Suprapubic skin (tissue), 4 donors: ENCODE results near the gene RABEP1. TPM values are rescaled to one million over a fixed set of nuclear protein-coding genes. Genes with fewer than 3 reads are reported as not detected.

Experiments used
- DNase-seq, 2 donors: peaks; one replicate each; pipeline ENCODE4 v3.0.0-alpha.2; 2019; ENCODE audit warnings: low spot score in 2 of 2
- H3K27ac ChIP-seq: fragments of 200-600 bp; sonication (generic); one replicate; pipeline ENCODE4 v1.5.1; 2019
- H3K27me3 ChIP-seq: fragments of 200-600 bp; sonication (generic); one replicate; pipeline ENCODE4 v1.5.1; 2019
- H3K36me3 ChIP-seq: fragments of 200-600 bp; sonication (generic); one replicate; pipeline ENCODE4 v1.5.1; 2019
- H3K4me1 ChIP-seq: fragments of 200-600 bp; sonication (generic); one replicate; pipeline ENCODE4 v1.5.1; 2019
- H3K4me3 ChIP-seq: fragments of 200-600 bp; sonication (generic); one replicate; pipeline ENCODE4 v1.5.1; 2019; ENCODE audit warnings: mild to moderate bottlenecking
- H3K9me3 ChIP-seq: fragments of 200-600 bp; sonication (generic); one replicate; pipeline ENCODE4 v1.5.1; 2019
- CTCF ChIP-seq, 2 donors: fragments of 200-600 bp in 1 of 2; fragments of 450-650 bp in 1 of 2; sonication (generic) in 1 of 2; IDR thresholded peaks; one replicate each; pipeline ENCODE4 v1.5.1; 2016 to 2019; ENCODE audit warnings: antibody characterized with exemption in 2 of 2, mild to moderate bottlenecking in 1 of 2, moderate library complexity in 1 of 2
- EP300 ChIP-seq: sonication (generic); formaldehyde crosslinking; IDR thresholded peaks from one replicate; pipeline ENCODE4 v1.6.1; 2017; ENCODE audit warnings: antibody characterized with exemption
- POLR2A ChIP-seq, 2 donors: fragments of 450-650 bp; IDR thresholded peaks; one replicate each; pipeline ENCODE4 v1.6.1; 2017; ENCODE audit warnings: antibody characterized with exemption in 2 of 2, mild to moderate bottlenecking in 2 of 2, moderate library complexity in 2 of 2
- POLR2AphosphoS5 ChIP-seq, 3 donors: sonication (generic); formaldehyde crosslinking; IDR thresholded peaks; one replicate each; pipeline ENCODE4 v1.6.1; 2017; ENCODE audit warnings: antibody characterized with exemption in 3 of 3
- WGBS: methylation state at CpG from one replicate; pipeline ENCODE4 v1.1.5; 2018; 5-methylcytosine and 5-hydroxymethylcytosine counted together
- total RNA-seq, 4 donors: library from RNA; depleted of rRNA; stranded (reverse); fragments of >200 nt; gene quantifications; one replicate each; pipeline ENCODE4 v1.1.0, GENCODE V29; 2016

Gene RABEP1
- total RNA-seq, 4 donors from 2014 or later, result 19.2 to 46.4 (median 25.0) TPM

DNA sequence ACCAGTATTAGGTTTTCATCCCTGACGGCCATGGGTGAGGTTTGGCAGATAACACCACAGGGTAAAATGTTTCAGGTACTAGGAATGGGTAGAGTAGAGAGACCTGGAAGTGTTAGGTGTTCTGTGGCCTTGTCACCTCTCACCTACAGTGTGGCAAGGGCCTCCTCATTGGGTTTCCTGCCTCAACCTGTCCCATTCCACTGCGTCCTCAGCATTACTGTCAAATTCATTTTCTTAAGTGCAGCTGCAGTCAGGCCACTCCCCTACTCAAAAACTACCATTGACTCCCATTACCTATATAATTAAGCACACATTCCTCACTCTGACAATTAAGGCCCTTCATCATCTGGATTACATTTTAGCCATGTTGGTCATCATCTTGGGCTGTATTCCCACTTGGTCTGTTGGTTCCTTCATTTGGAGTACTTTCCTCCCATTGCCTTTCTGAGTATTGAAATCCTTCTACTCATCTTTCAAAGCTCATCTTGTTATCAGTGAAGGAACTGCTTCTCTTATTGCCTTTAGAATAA is 72.9 kb downstream of the RABEP1 start:
- TF ChIP-seq POLR2AphosphoS5 (IDR thresholded peaks at IDR 0.05) (no peak), EP300 (no peak), POLR2A (IDR thresholded peaks at IDR 0.05) (no peak), CTCF (IDR thresholded peaks at IDR 0.05) (no peak)
- Histone ChIP-seq H3K9me3 (no peaks in the 10 kb centered on the region), H3K4me3 (no peak overlapping the region), H3K36me3 (peaks cover 93% of the 10 kb centered on the region), H3K4me1 (peaks cover 7% of the 10 kb centered on the region), H3K27me3 (no peaks in the 10 kb centered on the region), H3K27ac (no peak overlapping the region)
- WGBS, result 73% methylated on average over 2 of the region's 2 CpGs
- no peak for DNase-seq

GRCh38 chr17:5355421-5356129 is 73.5 kb downstream of the RABEP1 start:
- WGBS, result 68% methylated on average over 3 of the region's 3 CpGs
- Histone ChIP-seq H3K36me3 (peaks cover 95% of the 10 kb centered on the region), H3K9me3 (no peaks in the 10 kb centered on the region), H3K27ac (no peak overlapping the region), H3K4me1 (peaks cover 7% of the 10 kb centered on the region), H3K27me3 (no peaks in the 10 kb centered on the region), H3K4me3 (no peak overlapping the region)
- DNase-seq, result no peak
- no peak for TF ChIP-seq POLR2A (IDR thresholded peaks at IDR 0.05)
- no peak for TF ChIP-seq CTCF (IDR thresholded peaks at IDR 0.05)
- TF ChIP-seq EP300, result no peak
- TF ChIP-seq POLR2AphosphoS5 (IDR thresholded peaks at IDR 0.05), result no peak

DNA sequence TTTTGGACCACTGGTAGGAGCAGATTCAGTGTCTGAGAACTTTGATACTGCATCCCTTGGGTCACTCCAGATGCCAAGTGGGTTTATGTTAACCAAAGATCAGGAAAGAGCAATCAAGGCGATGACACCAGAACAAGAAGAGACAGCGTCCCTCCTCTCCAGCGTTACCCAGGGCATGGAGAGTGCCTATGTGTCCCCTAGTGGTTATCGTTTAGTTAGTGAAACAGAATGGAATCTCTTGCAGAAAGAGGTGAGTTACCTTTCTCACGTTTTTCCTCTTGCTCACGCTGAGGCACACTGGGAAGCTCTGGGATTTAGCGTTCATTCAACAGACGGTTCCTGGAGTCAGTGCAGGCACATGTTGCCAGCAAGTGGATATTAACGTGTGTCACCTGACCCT is 79.3 kb downstream of the RABEP1 start:
- H3K4me1 ChIP-seq, result peaks cover 2% of the 10 kb centered on the region
- DNase-seq, result no peak
- H3K27ac ChIP-seq, result no peak overlapping the region
- peaks cover 63% of the 10 kb centered on the region for H3K36me3 ChIP-seq
- no peak overlapping the region for H3K4me3 ChIP-seq
- no peaks in the 10 kb centered on the region for H3K9me3 ChIP-seq
- WGBS, result 80% methylated on average over 9 of the region's 9 CpGs
- no peak for TF ChIP-seq POLR2AphosphoS5 (IDR thresholded peaks at IDR 0.05)
- TF ChIP-seq CTCF (IDR thresholded peaks at IDR 0.05), result no peak
- TF ChIP-seq EP300, result no peak
- no peak for TF ChIP-seq POLR2A (IDR thresholded peaks at IDR 0.05)
- H3K27me3 ChIP-seq, result no peaks in the 10 kb centered on the region

DNA sequence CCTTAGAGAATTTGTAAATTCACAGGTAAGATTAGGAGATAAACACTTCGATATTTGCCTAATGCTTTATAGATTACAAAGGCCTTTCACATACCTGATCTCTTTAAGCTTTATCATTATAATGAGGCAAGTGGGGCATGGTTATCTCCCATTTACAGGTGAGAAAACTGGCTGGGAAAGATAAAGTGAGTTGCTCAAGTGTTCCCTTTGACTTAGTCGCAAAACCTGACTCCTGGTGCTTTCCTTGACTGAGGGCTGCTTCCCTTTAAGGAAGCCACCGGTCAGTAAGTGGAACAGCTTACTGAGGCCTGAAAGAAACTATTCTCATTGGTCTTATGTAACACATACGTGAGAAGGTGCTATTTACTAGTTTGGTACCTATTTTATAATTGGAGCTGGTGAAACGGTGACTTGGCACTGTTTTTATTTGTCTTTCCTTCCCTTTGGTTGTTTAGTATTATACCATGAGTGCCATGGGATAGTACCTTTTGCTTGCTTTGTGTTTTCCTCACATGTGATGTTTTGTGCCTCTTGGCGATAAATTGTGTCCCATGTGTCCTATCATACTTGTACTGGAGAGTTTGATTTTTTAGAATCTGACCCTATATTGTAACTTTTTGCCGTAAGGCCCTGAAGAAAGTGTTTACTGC is 80.2 kb downstream of the RABEP1 start:
- no peak overlapping the region for H3K27ac ChIP-seq
- no peak overlapping the region for H3K4me3 ChIP-seq
- no peaks in the 10 kb centered on the region for H3K9me3 ChIP-seq
- peaks cover 3% of the 10 kb centered on the region for H3K4me1 ChIP-seq
- DNase-seq, result no peak
- no peaks in the 10 kb centered on the region for H3K27me3 ChIP-seq
- no peak for TF ChIP-seq POLR2A (IDR thresholded peaks at IDR 0.05)
- no peak for TF ChIP-seq POLR2AphosphoS5 (IDR thresholded peaks at IDR 0.05)
- no peak for TF ChIP-seq CTCF (IDR thresholded peaks at IDR 0.05)
- no peak for TF ChIP-seq EP300
- peaks cover 55% of the 10 kb centered on the region for H3K36me3 ChIP-seq
- WGBS, result 71% methylated on average over 7 of the region's 7 CpGs

GRCh38 chr17:5364156-5364555 is 82.1 kb downstream of the RABEP1 start:
- no peaks in the 10 kb centered on the region for H3K27me3 ChIP-seq
- H3K36me3 ChIP-seq, result peaks cover 50% of the 10 kb centered on the region
- WGBS, result 72% methylated on average over 6 of the region's 6 CpGs

More at GRCh38 chr17:5364156-5364555, 82.1 kb downstream of the RABEP1 start:
- Histone ChIP-seq H3K4me3 (no peak overlapping the region), H3K4me1 (peaks cover 3% of the 10 kb centered on the region), H3K27ac (peak overlapping the region; percentile 20), H3K9me3 (no peaks in the 10 kb centered on the region)
- TF ChIP-seq POLR2A (IDR thresholded peaks at IDR 0.05), result no peak
- DNase-seq, result no peak
